CD8-positive, alpha-beta memory T cell (primary cell): ENCODE measurements around the gene GPR161. TPM values are rescaled to one million over a fixed set of nuclear protein-coding genes. Genes with fewer than 3 reads are reported as not detected.

Source experiments
- CTCF ChIA-PET: fragments of 350-600 bp; sonication (Branson Sonifier 250); formaldehyde crosslinking; loops from one replicate; lab custom pipeline; 2021; ENCODE audit warnings: antibody characterized with exemption; lab: Charles Lee
- POLR2A ChIA-PET: fragments of 350-600 bp; sonication (Branson Sonifier 250); formaldehyde crosslinking; loops from one replicate; lab custom pipeline; 2021; ENCODE audit warnings: antibody characterized with exemption; lab: Charles Lee
- DNase-seq, 5 donors: peaks; one replicate each; pipeline versions ENCODE4 v3.0.0 to v3.0.0-alpha.2; 2020 to 2022; ENCODE audit warnings: mixed read lengths in 1 of 5
- H3K27ac ChIP-seq: one replicate; pipeline ENCODE4 v1.7.0; 2013; ENCODE audit warnings: low read depth, mild to moderate bottlenecking, low read length, moderate library complexity
- H3K27me3 ChIP-seq: 2 replicates; pipeline ENCODE4 v1.7.0; 2013; ENCODE audit warnings: low read length, mild to moderate bottlenecking; ENCODE audit not compliant: insufficient read depth, poor library complexity, severe bottlenecking
- H3K36me3 ChIP-seq: 2 replicates; pipeline ENCODE4 v1.7.0; 2013; ENCODE audit warnings: mild to moderate bottlenecking, low read length, moderate library complexity; ENCODE audit not compliant: insufficient read depth
- H3K4me1 ChIP-seq: 2 replicates; pipeline ENCODE4 v1.7.0; 2013; ENCODE audit warnings: mild to moderate bottlenecking, low read length, moderate library complexity; ENCODE audit not compliant: insufficient read depth
- H3K4me3 ChIP-seq: 2 replicates; pipeline ENCODE4 v1.7.0; 2013; ENCODE audit warnings: mild to moderate bottlenecking, low read length
- H3K9me3 ChIP-seq: 2 replicates; pipeline ENCODE4 v1.7.0; 2013; ENCODE audit warnings: mild to moderate bottlenecking, low read length
- H3K27ac Mint-ChIP-seq, 8 donors: one replicate each; pipeline ENCODE4 v1.8.0; 2020 to 2021; ENCODE audit warnings: mixed read lengths in 8 of 8, mild to moderate bottlenecking in 6 of 8, inconsistent platforms in 3 of 8, moderate library complexity in 3 of 8
- H3K27me3 Mint-ChIP-seq, 2 donors: one replicate each; pipeline ENCODE4 v1.8.0; 2020 to 2021; ENCODE audit warnings: mixed read lengths in 2 of 2, mild to moderate bottlenecking in 1 of 2, moderate library complexity in 1 of 2
- H3K36me3 Mint-ChIP-seq, 3 donors: one replicate each; pipeline ENCODE4 v1.8.0; 2020 to 2021; ENCODE audit warnings: mixed read lengths in 3 of 3, inconsistent platforms in 1 of 3, mild to moderate bottlenecking in 1 of 3
- H3K4me1 Mint-ChIP-seq, 3 donors: one replicate each; pipeline ENCODE4 v1.8.0; 2020 to 2021; ENCODE audit warnings: mixed read lengths in 3 of 3, inconsistent platforms in 1 of 3, mild to moderate bottlenecking in 1 of 3
- H3K4me3 Mint-ChIP-seq, 7 donors: one replicate each; pipeline ENCODE4 v1.8.0; 2020 to 2021; ENCODE audit warnings: mixed read lengths in 7 of 7, mild to moderate bottlenecking in 6 of 7, moderate library complexity in 4 of 7, inconsistent platforms in 2 of 7
- H3K9me3 Mint-ChIP-seq, 5 donors: one replicate each; pipeline ENCODE4 v1.8.0; 2020 to 2022; ENCODE audit warnings: mixed read lengths in 5 of 5, mild to moderate bottlenecking in 3 of 5, moderate library complexity in 2 of 5, inconsistent platforms in 1 of 5
- polyA plus RNA-seq: library from polyadenylated mRNA; unstranded; fragments of 300-500 nt; fragmentation: Illumina TruSeq; gene quantifications from one replicate; pipeline ENCODE4 v1.2.3, GENCODE V29; 2021
- total RNA-seq, 2 experiments: library from RNA; stranded (reverse); gene quantifications; one replicate each; pipeline ENCODE4 v1.2.3, GENCODE V29; 2021

GPR161 gene
- total and polyA plus RNA-seq, 3 experiments from 2014 or later = 0.10 to 0.73 (median 0.48) TPM

DNA sequence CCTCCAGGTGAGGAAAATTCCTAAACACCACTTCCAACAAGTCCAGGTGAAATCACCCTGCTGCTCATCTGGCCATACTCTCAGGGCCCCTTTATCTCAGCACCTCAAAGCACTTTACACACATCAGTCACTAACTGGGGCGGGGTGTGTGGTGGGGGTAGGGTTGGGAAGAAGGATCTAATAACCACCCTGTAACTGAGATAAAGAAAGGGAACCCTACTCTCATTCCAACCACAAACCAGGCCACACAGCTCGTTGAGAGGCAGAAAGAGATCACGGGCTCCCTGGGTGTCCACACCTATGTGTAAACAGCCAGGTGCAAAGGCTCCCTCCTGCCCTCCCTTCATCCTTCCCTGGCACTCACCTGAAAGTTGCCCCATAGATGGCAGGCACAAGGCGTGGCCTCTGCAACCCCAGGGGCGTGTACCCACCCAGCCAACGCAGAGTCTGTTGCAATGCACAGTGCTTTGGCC lies 20.4 kb downstream of the GPR161 start:
- H3K9me3 Mint-ChIP-seq = peaks cover 0 to 6% (median 1%) of the 10 kb centered on the region in 5 donors
- H3K27me3 ChIP-seq = no peaks in the 10 kb centered on the region
- POLR2A ChIA-PET = no interaction called here
- no peaks in the 10 kb centered on the region for H3K9me3 ChIP-seq
- no peak overlapping the region for H3K4me3 ChIP-seq
- H3K36me3 ChIP-seq = no peaks in the 10 kb centered on the region
- CTCF ChIA-PET = no interaction called here
- no peaks in the 10 kb centered on the region for H3K36me3 Mint-ChIP-seq
- no peak overlapping the region for H3K27ac ChIP-seq
- DNase-seq = no peak
- H3K27ac Mint-ChIP-seq = no peak overlapping the region
- peaks cover 4 to 5% of the 10 kb centered on the region in 2 donors for H3K27me3 Mint-ChIP-seq
- H3K4me1 ChIP-seq = no peaks in the 10 kb centered on the region
- H3K4me3 Mint-ChIP-seq = no peak overlapping the region
- no peaks in the 10 kb centered on the region for H3K4me1 Mint-ChIP-seq

DNA sequence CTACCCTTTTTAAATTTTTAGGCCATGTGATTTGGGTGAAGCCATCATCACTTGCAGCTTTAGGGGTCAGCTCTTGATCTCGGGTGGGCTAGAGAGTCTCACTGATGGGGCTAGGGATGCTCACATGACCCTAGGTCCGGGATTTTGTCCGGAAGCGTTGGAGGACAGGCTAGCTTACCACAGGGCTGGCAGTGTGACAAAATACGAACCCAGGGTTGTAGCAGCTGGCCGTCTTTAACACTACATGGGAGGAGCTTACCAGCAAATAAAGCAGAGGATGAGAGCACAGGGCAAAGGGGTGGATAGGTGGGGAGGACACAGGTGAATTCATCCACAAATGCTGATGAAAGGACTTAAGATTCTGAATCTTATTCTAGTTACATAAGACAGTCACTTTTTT lies 21.9 kb downstream of the GPR161 start:
- H3K27ac ChIP-seq = no peak overlapping the region
- POLR2A ChIA-PET = no interaction called here
- no peaks in the 10 kb centered on the region for H3K27me3 ChIP-seq
- H3K4me1 Mint-ChIP-seq = no peaks in the 10 kb centered on the region
- H3K27me3 Mint-ChIP-seq = peaks cover under 1 to 3% of the 10 kb centered on the region in 2 donors
- CTCF ChIA-PET = interaction anchor here (0.5 to 0.8 kb wide), 2 partner anchors 9 to 43 kb away, joined by 3 to 4 read pairs; no protein-coding TSS in a partner anchor
- H3K9me3 ChIP-seq = no peaks in the 10 kb centered on the region
- no peak for DNase-seq
- no peak overlapping the region for H3K4me3 Mint-ChIP-seq
- H3K36me3 ChIP-seq = no peaks in the 10 kb centered on the region
- no peaks in the 10 kb centered on the region for H3K36me3 Mint-ChIP-seq
- H3K4me1 ChIP-seq = no peaks in the 10 kb centered on the region
- no peak overlapping the region for H3K27ac Mint-ChIP-seq
- no peak overlapping the region for H3K4me3 ChIP-seq
- peaks cover 0 to 1% (median 0%) of the 10 kb centered on the region in 5 donors for H3K9me3 Mint-ChIP-seq

DNA sequence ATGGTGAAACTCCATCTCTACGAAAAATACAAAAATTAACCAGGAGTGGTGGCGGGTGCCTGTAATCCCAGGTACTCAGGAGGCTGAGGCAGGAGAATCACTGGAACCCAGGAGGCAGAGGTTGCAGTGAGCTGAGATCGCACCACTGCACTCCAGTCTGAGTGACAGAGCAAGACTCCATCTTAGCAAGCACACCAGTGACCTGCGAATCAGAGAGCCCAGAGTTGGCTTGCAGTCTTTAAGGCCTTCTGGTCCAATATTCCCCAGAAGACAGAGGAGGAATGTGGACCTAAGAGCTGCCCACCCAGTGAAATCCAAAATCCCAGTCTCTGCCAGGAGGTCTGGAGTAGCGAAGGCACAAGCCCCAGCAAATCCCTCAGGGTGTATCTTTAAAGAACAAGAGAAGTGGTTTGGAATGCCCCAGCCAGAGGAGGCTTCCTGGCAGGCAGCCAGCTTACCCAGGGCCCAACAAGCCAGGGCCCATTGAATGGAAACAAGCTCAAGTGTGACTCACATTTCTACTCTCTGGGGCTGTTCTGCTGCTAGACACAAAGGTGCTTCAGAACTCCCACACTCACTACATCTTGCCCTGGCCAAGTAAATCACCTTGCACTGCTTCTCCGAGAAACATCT lies 23.9 kb downstream of the GPR161 start:
- ChIA-PET POLR2A (no interaction called here), CTCF (no interaction called here)
- Mint-ChIP-seq H3K27me3 (peaks cover 0 to 5% of the 10 kb centered on the region in 2 donors), H3K27ac (no peak overlapping the region), H3K4me1 (no peaks in the 10 kb centered on the region), H3K36me3 (no peaks in the 10 kb centered on the region), H3K4me3 (no peak overlapping the region), H3K9me3 (no peaks in the 10 kb centered on the region)
- no peak for DNase-seq
- Histone ChIP-seq H3K27ac (no peak overlapping the region), H3K4me1 (no peaks in the 10 kb centered on the region), H3K4me3 (no peak overlapping the region), H3K9me3 (no peaks in the 10 kb centered on the region), H3K27me3 (no peaks in the 10 kb centered on the region), H3K36me3 (no peaks in the 10 kb centered on the region)

DNA sequence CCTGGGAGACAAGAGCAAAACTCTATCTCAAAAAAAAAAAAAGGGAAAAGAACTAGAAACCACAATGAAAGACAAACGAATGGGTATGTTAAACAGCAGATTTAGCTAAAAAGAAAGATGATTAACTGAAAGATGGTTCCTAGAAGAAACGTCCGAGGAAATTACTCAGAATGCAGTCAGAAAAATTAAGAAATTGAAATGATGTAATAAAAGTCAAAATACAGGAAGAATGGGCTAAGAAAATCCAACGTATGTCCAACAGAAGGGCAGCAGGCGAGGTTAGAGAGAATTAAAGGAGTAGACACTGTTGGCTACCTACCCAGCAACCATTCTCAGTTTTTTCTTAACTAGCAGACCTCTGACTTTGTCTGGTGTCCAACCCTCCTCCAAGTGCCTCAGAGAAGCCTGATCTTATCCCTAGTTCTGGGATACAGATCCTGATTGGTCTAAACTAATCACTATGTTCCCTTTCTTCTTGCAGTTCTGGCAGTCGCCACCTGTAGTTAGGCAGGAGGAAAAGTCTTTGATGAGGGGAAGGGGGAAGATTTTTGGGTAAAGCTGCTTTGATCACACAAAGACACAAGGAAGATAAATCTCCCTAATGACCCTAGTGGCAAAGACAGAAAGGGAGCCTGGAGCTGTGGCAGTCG lies 25.7 kb downstream of the GPR161 start:
- H3K27me3 ChIP-seq = no peaks in the 10 kb centered on the region
- no peaks in the 10 kb centered on the region for H3K9me3 ChIP-seq
- ChIA-PET POLR2A (no interaction called here), CTCF (no interaction called here)
- Mint-ChIP-seq H3K36me3 (no peaks in the 10 kb centered on the region), H3K27ac (no peak overlapping the region), H3K9me3 (no peaks in the 10 kb centered on the region), H3K4me1 (no peaks in the 10 kb centered on the region), H3K4me3 (no peak overlapping the region), H3K27me3 (peaks cover 0 to 4% of the 10 kb centered on the region in 2 donors)
- no peak overlapping the region for H3K27ac ChIP-seq
- no peaks in the 10 kb centered on the region for H3K36me3 ChIP-seq
- no peak overlapping the region for H3K4me3 ChIP-seq
- no peak for DNase-seq
- no peaks in the 10 kb centered on the region for H3K4me1 ChIP-seq

DNA sequence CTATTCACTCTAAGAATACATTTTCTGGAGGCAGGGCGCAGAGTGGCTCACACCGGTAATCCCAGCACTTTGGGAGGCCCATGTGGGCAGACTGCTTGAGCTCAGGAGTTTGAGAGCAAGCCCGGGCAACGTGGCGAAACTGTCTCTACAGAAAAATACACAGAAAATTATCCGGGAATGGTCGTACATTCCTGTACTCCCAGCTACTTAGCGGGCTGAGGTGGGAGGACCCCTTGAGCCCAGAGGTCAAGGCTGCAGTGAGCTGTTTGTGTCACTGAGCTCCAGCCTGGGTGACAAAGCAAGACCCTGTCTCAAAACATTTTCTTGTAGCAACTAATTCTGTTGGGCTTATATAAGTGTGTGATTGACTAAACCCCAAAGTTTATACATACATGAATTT lies 30.5 kb downstream of the GPR161 start:
- ChIA-PET CTCF (no interaction called here), POLR2A (no interaction called here)
- H3K4me3 Mint-ChIP-seq = no peak overlapping the region
- no peak overlapping the region for H3K27ac Mint-ChIP-seq
- H3K4me1 Mint-ChIP-seq = no peaks in the 10 kb centered on the region
- H3K9me3 Mint-ChIP-seq = no peaks in the 10 kb centered on the region
- no peak for DNase-seq
- H3K27me3 Mint-ChIP-seq = peaks cover 8 to 17% of the 10 kb centered on the region in 2 donors
- Histone ChIP-seq H3K27ac (no peak overlapping the region), H3K4me3 (no peak overlapping the region), H3K36me3 (no peaks in the 10 kb centered on the region), H3K4me1 (no peaks in the 10 kb centered on the region), H3K27me3 (no peaks in the 10 kb centered on the region), H3K9me3 (no peaks in the 10 kb centered on the region)
- H3K36me3 Mint-ChIP-seq = no peaks in the 10 kb centered on the region

DNA sequence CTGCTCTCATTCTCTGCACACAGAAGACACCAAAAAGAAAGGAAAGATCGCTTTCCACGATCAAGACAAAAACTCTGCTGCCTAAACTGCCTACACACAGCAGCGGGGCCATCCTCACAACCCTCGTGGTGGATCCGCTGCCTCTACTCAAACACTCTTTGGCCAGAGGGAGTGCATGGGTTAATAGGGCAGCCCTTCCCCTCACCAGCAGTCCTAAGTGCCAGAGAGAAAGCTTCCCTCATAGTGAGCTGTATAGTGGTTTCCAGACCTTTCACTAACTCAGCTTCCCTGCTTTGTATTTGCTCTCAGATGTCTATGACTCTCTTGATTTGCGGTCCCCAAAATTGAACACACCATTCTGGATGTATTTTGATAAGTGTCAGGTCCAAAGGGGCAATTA lies 30.9 kb downstream of the GPR161 start:
- H3K9me3 Mint-ChIP-seq = no peaks in the 10 kb centered on the region
- POLR2A ChIA-PET = no interaction called here
- H3K36me3 Mint-ChIP-seq = no peaks in the 10 kb centered on the region
- H3K27me3 ChIP-seq = no peaks in the 10 kb centered on the region
- H3K4me3 Mint-ChIP-seq = no peak overlapping the region
- no peak overlapping the region for H3K4me3 ChIP-seq
- no peaks in the 10 kb centered on the region for H3K36me3 ChIP-seq
- CTCF ChIA-PET = no interaction called here
- H3K9me3 ChIP-seq = no peaks in the 10 kb centered on the region
- H3K27ac Mint-ChIP-seq = no peak overlapping the region
- no peaks in the 10 kb centered on the region for H3K4me1 ChIP-seq
- H3K27ac ChIP-seq = no peak overlapping the region
- H3K4me1 Mint-ChIP-seq = no peaks in the 10 kb centered on the region
- H3K27me3 Mint-ChIP-seq = peaks cover 8 to 17% of the 10 kb centered on the region in 2 donors
- no peak for DNase-seq

DNA sequence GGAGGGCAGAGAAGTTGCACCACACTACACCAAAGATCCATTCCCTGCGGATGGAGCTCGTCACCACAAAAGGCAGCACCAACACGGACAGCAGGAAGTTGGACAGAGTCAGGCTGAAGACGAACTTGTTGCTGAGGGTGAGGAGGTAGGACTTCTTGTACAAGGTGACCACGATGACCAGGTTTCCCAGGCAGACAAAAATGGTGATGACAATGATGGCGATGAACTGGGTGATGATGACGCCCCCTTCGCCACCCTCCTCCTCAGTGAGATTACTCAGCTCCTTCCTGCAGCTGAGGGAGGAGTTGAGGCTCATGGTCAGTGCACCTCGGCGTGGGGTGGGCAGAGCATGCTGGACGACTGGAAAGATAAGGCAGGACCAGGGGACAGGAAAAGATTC lies 32.2 kb downstream of the GPR161 start:
- no peaks in the 10 kb centered on the region for H3K4me1 Mint-ChIP-seq
- CTCF ChIA-PET = no interaction called here
- no peak for DNase-seq

DNA sequence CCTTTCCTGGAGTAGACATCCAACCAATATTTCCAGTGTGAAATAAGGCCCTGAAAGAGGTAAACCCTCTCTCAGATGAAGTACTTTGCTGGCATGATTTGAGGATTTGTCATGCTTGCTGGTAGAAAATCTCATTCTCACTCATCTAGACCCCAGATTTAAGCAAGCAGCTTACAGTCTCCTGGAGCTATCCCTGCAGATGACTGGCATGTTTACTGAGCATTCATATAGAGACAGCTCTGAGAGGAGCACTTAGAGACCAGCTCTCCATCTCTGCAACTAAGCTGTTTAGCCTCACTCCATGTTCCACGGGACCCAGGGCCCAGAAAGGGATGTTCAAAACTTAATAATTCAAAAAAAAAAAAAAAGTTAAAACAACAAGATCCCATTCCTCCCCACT lies 34.2 kb downstream of the GPR161 start:
- no peak overlapping the region for H3K4me3 ChIP-seq

More for the DNA sequence above, 32.2 kb downstream of the GPR161 start:
- Histone ChIP-seq H3K27me3 (no peaks in the 10 kb centered on the region), H3K27ac (no peak overlapping the region), H3K4me1 (no peaks in the 10 kb centered on the region), H3K9me3 (no peaks in the 10 kb centered on the region), H3K4me3 (no peak overlapping the region), H3K36me3 (no peaks in the 10 kb centered on the region)
- H3K4me3 Mint-ChIP-seq = no peak overlapping the region
- no peaks in the 10 kb centered on the region for H3K36me3 Mint-ChIP-seq
- H3K27me3 Mint-ChIP-seq = peaks cover 6 to 17% of the 10 kb centered on the region in 2 donors
- POLR2A ChIA-PET = no interaction called here
- H3K27ac Mint-ChIP-seq = no peak overlapping the region
- H3K9me3 Mint-ChIP-seq = no peaks in the 10 kb centered on the region

More for the DNA sequence above, 34.2 kb downstream of the GPR161 start:
- DNase-seq = no peak
- Mint-ChIP-seq H3K9me3 (no peaks in the 10 kb centered on the region), H3K27ac (no peak overlapping the region), H3K27me3 (peaks cover 9 to 17% of the 10 kb centered on the region in 2 donors), H3K4me3 (no peak overlapping the region), H3K36me3 (no peaks in the 10 kb centered on the region), H3K4me1 (no peaks in the 10 kb centered on the region)
- no peaks in the 10 kb centered on the region for H3K9me3 ChIP-seq
- CTCF ChIA-PET = interaction anchor here (1.6 kb wide), 1 partner anchor 20 kb away, joined by 4 read pairs; no protein-coding TSS in a partner anchor
- H3K4me1 ChIP-seq = no peaks in the 10 kb centered on the region
- POLR2A ChIA-PET = no interaction called here
- H3K27me3 ChIP-seq = no peaks in the 10 kb centered on the region
- H3K36me3 ChIP-seq = no peaks in the 10 kb centered on the region
- H3K27ac ChIP-seq = no peak overlapping the region
